DMS 273 treated with DMSO at 0.1 percent for 48 hours (cell line): ENCODE data around the gene ELMO1.
A peak's percentile ranks its signal among the peaks of the same experiment; 100 is the strongest.

Experiments
- DNase-seq: peaks from one replicate; lab custom pipeline; 2025; lab: John Stamatoyannopoulos, UW

Gene ELMO1

GRCh38 chr7:37097983-37098382, 350.7 kb downstream of the ELMO1 start:
- DNase-seq = no peak

- no peak for DNase-seq
These were observed 351.4 kb downstream of the ELMO1 start for GRCh38 chr7:37097276-37097675.

- DNase-seq = no peak
These were observed 352.3 kb downstream of the ELMO1 start for GRCh38 chr7:37096341-37096740.

- no peak for DNase-seq
These were observed 353.5 kb downstream of the ELMO1 start for GRCh38 chr7:37095122-37095521.

- DNase-seq = no peak
These were observed 355.4 kb downstream of the ELMO1 start for GRCh38 chr7:37093257-37093656.

- DNase-seq = no peak
These were observed 356.1 kb downstream of the ELMO1 start for GRCh38 chr7:37092548-37092947.

- no peak for DNase-seq
These were observed 358.7 kb downstream of the ELMO1 start for GRCh38 chr7:37089972-37090371.

- DNase-seq = no peak
These were observed 363.1 kb downstream of the ELMO1 start for GRCh38 chr7:37085600-37085999.

- no peak for DNase-seq
These were observed 364.4 kb downstream of the ELMO1 start for GRCh38 chr7:37084303-37084702.

- no peak for DNase-seq
These were observed 365.2 kb downstream of the ELMO1 start for GRCh38 chr7:37083311-37084096.

GRCh38 chr7:37081436-37081835, 367.2 kb downstream of the ELMO1 start:
- DNase-seq = no peak

- no peak for DNase-seq
These were observed 369.2 kb downstream of the ELMO1 start for GRCh38 chr7:37079420-37079819.

GRCh38 chr7:37076668-37077067, 372.0 kb downstream of the ELMO1 start:
- DNase-seq = no peak

- DNase-seq = no peak
These were observed 374.3 kb downstream of the ELMO1 start for GRCh38 chr7:37074370-37074769.

- DNase-seq = no peak
These were observed 377.5 kb downstream of the ELMO1 start for GRCh38 chr7:37071124-37071523.

GRCh38 chr7:37070471-37070870, 378.2 kb downstream of the ELMO1 start:
- DNase-seq = no peak

GRCh38 chr7:37070031-37070430, 378.6 kb downstream of the ELMO1 start:
- no peak for DNase-seq

- no peak for DNase-seq
These were observed 379.3 kb downstream of the ELMO1 start for GRCh38 chr7:37069336-37069735.

GRCh38 chr7:37068902-37069301, 379.8 kb downstream of the ELMO1 start:
- DNase-seq = peak; percentile 20

- peak; percentile 97 for DNase-seq
These were observed 380.6 kb downstream of the ELMO1 start for GRCh38 chr7:37068038-37068437.

- DNase-seq = no peak
These were observed 382.8 kb downstream of the ELMO1 start for GRCh38 chr7:37065779-37066271.

- DNase-seq = no peak
These were observed 386.2 kb downstream of the ELMO1 start for GRCh38 chr7:37062560-37062859.

GRCh38 chr7:37061849-37062559, 386.7 kb downstream of the ELMO1 start:
- DNase-seq = no peak
